Measurements from ENCODE around the gene IRX5.

IRX5 gene

GRCh38 chr16:54930005-54930868, at the start of gene IRX5:
Gene IRX5 (plus strand): TSS chr16:54930865. CDS start chr16:54931199, 334 bp downstream.
- peak; percentile 93 for DNase-seq

- DNase-seq: no peak
Measured at GRCh38 chr16:54882556-54882955, 48.1 kb upstream of the IRX5 start.

DNA sequence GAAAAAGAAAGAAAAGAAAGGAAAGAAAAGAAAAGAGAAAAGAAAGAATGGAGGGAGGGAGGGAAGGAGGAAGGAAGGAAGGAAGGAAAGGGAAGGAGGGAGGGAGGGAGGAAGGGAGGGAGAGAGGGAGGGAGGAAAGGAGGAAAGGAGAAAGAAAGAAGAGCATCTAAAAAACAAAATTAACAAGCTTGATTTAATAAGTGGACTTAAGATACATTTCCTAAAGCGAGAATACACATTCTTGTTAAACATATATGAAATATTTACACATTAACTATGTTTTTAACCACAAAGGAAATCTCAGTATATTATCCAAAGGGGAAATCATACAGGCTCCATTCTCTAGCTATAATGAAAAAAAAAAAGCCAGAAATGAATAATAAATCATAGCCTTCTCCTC, 47.3 kb upstream of the IRX5 start:
- DNase-seq: no peak

GRCh38 chr16:54886078-54886477, 44.6 kb upstream of the IRX5 start:
- no peak for DNase-seq

GRCh38 chr16:54890381-54890780, 40.3 kb upstream of the IRX5 start:
- no peak for DNase-seq

- no peak for DNase-seq
Measured at GRCh38 chr16:54891346-54891745, 39.3 kb upstream of the IRX5 start.

DNA sequence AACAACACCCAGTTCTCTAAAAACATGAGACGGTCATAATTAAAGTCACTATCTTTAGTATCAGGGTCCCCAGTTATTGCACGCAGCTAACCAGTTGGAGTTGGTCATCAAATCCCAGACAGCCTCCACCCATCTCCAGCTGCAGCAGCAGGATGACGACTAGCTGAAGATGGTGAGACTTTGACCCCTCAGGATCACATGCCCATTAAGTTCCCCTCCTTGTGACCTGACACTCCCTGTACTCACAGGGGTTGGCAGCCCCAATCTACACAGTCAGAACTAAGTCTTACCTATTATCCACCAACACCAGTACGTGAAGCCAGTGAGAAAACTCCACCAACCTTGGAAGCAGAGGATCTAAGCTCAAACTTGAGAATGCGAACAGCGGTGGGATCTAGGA, 37.7 kb upstream of the IRX5 start:
- no peak for DNase-seq

GRCh38 chr16:54897930-54898329, 32.7 kb upstream of the IRX5 start:
- DNase-seq: no peak

DNA sequence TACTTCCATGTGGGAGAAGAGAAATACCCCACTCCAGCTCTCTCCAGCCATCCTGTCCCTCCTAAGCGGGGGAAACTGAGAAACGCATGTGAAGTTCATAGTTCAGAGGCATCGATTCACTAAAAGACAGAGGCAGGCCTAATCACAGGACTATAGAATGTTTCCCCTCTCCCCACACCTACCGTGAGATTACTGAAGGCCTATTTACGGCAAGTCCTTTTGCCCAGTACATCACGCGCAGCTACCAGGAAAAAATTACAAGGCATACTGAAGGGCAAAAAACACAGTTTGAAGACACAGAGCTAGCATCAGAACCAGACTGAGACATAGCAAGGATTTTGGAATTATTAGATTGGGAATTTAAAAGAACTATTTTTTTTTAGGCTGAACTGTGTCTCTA, 29.1 kb upstream of the IRX5 start:
- DNase-seq: no peak

GRCh38 chr16:54903047-54903446, 27.6 kb upstream of the IRX5 start:
- DNase-seq: no peak

DNA sequence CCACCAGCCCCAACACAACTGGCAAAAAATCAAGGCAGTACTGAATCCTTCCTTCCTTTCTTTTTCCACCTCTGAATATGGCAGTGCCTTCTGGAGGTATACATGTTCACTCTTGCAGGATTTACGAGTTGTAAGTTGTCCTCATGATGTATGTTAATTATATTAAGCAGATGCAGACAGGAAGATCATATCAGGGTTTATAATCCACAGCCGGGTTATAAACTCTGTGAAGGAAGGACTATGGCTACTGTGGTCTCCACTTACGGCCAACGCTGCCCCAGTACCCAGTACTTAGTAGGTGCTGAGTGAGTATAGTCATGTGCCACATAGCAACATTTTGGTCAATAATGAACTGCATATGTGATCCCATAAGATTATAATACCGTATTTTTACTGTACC, 19.6 kb upstream of the IRX5 start:
- DNase-seq: no peak

DNA sequence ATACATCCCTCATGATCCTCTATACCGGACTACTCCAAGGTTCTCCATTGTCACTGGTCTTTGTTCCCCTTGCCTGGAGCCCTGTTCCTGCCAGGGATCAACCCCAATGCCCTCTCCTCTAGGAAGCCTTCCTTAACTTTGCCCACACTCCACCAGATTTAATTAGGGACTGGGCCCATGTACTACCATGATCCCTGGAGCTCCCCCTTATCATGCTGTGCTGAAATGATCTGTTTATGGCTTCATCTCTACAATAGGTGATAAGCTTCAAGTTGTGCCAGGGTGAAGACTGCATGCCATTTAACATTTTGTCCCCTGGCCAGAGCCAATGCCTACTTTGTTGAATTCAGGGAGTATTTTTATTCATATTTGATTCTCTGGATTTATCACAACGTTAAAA, 17.9 kb upstream of the IRX5 start:
- no peak for DNase-seq

- DNase-seq: peak; percentile 35
Measured at GRCh38 chr16:54921206-54921824, 9.3 kb upstream of the IRX5 start.

GRCh38 chr16:54923055-54923473, 7.6 kb upstream of the IRX5 start:
- DNase-seq: no peak

DNA sequence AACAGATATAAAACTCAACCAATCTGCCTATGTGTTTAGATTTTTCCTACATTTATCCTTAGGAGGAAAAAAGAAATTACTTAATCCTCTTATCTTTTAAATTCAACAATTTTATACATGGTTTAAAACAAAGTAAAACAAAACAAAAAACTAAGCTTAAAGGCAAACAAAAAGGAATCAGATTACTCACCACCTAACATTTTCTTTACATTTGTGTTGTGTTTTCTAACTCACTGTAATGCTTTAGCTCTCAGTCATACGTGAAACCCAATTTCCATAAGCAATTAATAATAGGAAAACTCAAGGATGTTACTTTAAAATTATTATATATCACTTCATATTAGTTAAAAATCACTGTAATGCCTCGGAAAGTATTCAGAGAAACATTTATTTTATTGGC, 6.7 kb upstream of the IRX5 start:
- DNase-seq: no peak

DNA sequence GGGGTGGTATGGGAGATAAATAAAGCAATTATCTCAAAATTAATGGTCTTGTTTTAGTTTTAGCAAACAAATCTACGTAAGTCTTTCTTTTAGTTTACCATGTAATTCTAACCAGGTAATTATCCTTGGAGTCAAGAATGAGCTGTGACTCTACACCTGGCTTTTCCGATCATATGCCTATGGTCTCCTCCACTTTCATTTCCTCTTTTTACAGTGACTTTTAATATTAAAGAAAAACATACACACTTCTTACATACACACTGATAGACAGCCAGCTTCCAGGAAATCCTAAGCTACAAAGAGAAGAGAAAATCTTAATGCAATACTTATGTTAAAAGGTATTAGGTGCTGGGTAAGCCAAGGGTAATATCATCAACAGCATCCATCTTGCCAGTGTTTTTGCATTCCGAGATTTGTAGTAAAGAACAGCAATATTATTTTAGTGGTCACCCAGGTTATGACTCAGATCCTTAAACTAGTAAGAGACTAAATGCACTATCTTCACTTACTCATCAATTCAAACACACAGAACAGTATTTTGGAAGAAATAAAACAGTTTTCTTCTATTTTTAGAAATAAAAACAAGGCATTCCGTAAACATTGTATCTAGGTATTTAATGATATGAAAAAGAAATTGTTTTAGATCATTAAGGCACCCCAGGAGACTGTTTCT, 4.4 kb upstream of the IRX5 start:
- peak; percentile 6 for DNase-seq

GRCh38 chr16:54927125-54928015, 3.3 kb upstream of the IRX5 start:
- DNase-seq: peak; percentile 70

DNA sequence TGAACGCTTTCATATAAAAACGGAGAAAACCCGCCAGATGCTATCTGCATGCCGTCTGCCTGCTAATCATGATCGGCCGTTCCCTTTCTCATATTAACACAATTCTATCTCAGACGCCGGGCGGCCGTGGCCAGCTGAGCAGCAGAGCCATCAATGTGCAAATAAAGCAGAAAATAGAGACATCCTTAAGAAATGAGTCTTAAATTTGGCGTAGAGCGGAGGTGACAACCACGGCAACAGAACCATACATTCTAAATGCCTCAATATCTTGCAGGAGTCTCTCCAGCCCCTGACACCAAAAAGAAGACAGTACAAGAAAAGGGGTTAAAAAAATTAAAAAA, 2.7 kb upstream of the IRX5 start:
- DNase-seq: peak; percentile 60

DNA sequence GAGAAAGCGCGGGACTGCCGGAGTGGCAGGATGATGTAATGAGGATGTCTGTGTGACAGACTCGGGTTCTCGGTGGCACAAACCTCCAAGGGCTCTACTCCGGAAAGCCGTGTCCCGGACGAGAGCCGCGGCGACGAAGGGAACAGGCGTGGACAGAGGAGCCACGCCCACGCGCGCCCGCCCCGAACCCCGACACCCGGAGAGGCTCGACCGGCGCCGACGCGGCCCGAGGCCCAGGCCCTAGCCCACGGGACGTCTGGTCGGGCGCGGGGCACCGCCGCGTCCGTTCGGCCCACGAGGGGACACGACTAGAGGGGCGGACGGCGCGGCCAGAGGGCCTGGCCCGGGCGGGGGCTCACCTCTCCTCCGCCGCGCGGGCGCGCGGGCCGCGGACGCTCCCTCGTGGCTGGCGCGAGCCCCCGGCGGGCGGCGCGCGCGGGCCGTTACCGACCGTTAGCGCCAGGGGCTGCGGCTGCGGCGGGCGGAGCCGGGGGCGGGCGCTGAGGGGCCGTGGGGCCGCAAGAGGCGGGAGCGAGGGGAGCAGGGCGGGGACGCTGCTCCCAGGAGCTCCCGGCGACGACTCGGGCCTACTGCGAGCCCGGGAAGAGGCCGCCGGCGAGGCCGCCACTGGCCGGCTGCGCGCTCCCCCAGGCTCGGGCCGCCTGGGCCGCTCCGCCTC, 2.1 kb upstream of the IRX5 start:
- peak; percentile 60 for DNase-seq

DNA sequence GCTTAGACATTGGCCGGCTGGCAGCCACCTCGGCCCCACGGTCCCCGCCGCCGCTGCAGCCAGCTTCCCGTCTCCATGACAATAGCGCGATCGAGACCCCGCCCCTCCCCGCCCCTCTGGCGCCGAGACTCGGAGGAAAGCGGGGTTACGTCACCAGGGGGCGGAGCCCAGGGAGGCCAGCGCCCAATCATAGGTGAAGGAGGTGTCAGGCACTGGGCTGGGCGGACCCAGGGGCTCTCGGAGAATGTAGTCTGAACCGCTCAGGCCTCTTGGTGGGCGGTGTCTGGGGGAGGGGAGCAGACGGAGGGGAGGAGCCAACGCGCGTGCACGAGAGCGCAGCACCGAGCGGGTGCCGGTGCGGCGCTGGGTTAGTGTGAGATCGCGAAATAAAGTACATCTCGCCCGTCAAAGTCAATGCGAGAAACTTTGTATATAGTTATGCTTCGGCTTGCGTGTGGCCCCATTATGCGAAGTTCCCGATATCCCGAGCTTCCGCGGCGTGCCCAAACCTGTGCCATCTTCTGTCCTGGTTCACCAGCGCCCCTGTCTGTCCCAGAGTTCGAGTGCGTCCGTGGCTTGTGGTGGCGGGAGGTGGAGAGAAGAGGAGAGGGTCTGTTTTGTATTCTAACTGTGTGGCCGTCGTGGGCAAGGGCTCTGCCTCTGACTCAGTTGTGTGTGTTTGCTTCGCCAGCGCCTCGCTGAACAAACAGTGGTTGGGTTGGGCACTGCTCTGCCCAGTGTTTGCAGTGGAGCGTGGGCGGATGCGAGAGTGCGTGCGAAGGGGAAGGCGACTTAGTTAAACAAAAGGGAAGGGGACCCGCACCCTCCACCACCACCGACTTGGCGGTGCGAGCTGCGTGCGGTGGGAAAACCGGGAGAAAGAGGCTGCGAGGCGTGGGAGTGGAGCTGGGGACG, 1.3 kb upstream of the IRX5 start:
- DNase-seq: peak; percentile 98

DNA sequence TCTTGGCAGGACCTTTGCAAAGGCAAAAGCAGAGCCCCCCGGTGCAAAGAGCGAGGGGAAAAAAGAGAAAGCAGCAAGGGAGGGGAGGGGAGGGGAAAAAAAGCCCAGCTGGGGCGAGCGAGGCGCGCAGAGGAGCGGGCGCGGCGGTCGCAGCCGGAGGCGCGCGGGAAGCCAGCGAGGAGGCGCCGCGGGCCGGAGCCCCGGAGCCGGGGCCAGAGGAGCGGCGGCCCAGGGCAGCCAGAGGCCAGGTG, 129 bp downstream of the IRX5 start:
- no peak for DNase-seq
